Neural cell (in vitro differentiated cells): Measurements from ENCODE around the gene TBC1D5. TPM values are rescaled to one million over a fixed set of nuclear protein-coding genes. Genes with fewer than 3 reads are reported as not detected.

ENCODE experiments used
- H2AFZ ChIP-seq: fragments of 200-600, 300-800 bp; sonication (generic), shearing (Covaris generic); 2 replicates; pipeline ENCODE4 v1.6.0; 2014; ENCODE audit warnings: low read depth, mild to moderate bottlenecking, antibody characterized with exemption, low read length, moderate library complexity
- H3F3A ChIP-seq: fragments of 200-600 bp; shearing (Covaris generic); 2 replicates; pipeline ENCODE4 v1.6.1; 2016; ENCODE audit warnings: mild to moderate bottlenecking, moderate library complexity, mixed read lengths, antibody characterized with exemption, low read length; ENCODE audit not compliant: insufficient read depth, poor library complexity, severe bottlenecking
- H3K27ac ChIP-seq: fragments of 200-600, 300-800 bp; sonication (generic), shearing (Covaris generic); 2 replicates; pipeline ENCODE4 v1.5.1; 2014; ENCODE audit warnings: mild to moderate bottlenecking, low read length, moderate library complexity
- H3K27me3 ChIP-seq: fragments of 300-800, 200-600 bp; sonication (generic), shearing (Covaris generic); 2 replicates; pipeline ENCODE4 v1.6.0; 2014; ENCODE audit warnings: mild to moderate bottlenecking, low read depth, low read length, moderate library complexity; ENCODE audit not compliant: insufficient read depth
- H3K36me3 ChIP-seq: fragments of 300-800, 200-600 bp; sonication (generic), shearing (Covaris generic); 2 replicates; pipeline ENCODE4 v1.5.1; 2014; ENCODE audit warnings: mild to moderate bottlenecking, antibody characterized with exemption, low read length, moderate library complexity; ENCODE audit not compliant: insufficient read depth
- H3K4me2 ChIP-seq: fragments of 300-800, 200-600 bp; sonication (generic), shearing (Covaris generic); 2 replicates; pipeline ENCODE4 v1.6.0; 2014; ENCODE audit warnings: mild to moderate bottlenecking, low read length
- H3K4me3 ChIP-seq: fragments of 300-800, 200-600 bp; sonication (generic), shearing (Covaris generic); 2 replicates; pipeline ENCODE4 v1.5.1; 2014; ENCODE audit warnings: mild to moderate bottlenecking, low read length, moderate library complexity
- H3K79me2 ChIP-seq: fragments of 200-600 bp; shearing (Covaris generic); replicated peaks from 2 replicates; pipeline ENCODE4 v1.6.0; 2014; ENCODE audit warnings: mild to moderate bottlenecking, low read length, moderate library complexity; ENCODE audit not compliant: insufficient read depth
- H3K9ac ChIP-seq: fragments of 300-800, 200-600 bp; sonication (generic), shearing (Covaris generic); 2 replicates; pipeline ENCODE4 v1.6.1; 2016; ENCODE audit warnings: mild to moderate bottlenecking, low read length, mixed read lengths
- H3K9me2 ChIP-seq: fragments of 200-600 bp; shearing (Covaris generic); 2 replicates; pipeline ENCODE4 v1.6.1; 2016; ENCODE audit warnings: mild to moderate bottlenecking, low read length, mixed read lengths; ENCODE audit not compliant: insufficient read depth
- H3K9me3 ChIP-seq: fragments of 200-600, 300-800 bp; sonication (generic), shearing (Covaris generic); 2 replicates; pipeline ENCODE4 v1.6.1; 2016; ENCODE audit warnings: mild to moderate bottlenecking, mixed run types, low read length, moderate library complexity, mixed read lengths
- H4K20me1 ChIP-seq: fragments of 200-600 bp; shearing (Covaris generic); 2 replicates; pipeline ENCODE4 v1.6.1; 2016; ENCODE audit warnings: mild to moderate bottlenecking, mixed run types; ENCODE audit not compliant: insufficient read depth
- CTCF ChIP-seq: fragments of 450-650 bp; IDR thresholded peaks from 2 replicates; pipeline ENCODE4 v1.5.1; 2014; ENCODE audit warnings: antibody characterized with exemption, mild to moderate bottlenecking, moderate library complexity; ENCODE audit not compliant: poor library complexity, severe bottlenecking
- EP300 ChIP-seq: fragments of 450-650 bp; conservative IDR thresholded peaks from 2 replicates; pipeline ENCODE4 v1.6.1; 2014; ENCODE audit warnings: antibody characterized with exemption, mild to moderate bottlenecking, moderate library complexity; ENCODE audit not compliant: poor library complexity, severe bottlenecking
- EZH2 ChIP-seq: fragments of 200-600, 300-800 bp; shearing (Covaris generic), sonication (generic); IDR thresholded peaks from 2 replicates; pipeline ENCODE4 v1.6.1; 2014; ENCODE audit warnings: antibody characterized with exemption, low read length, borderline replicate concordance, mild to moderate bottlenecking; ENCODE audit not compliant: insufficient read depth, poor library complexity, severe bottlenecking
- MXI1 ChIP-seq: fragments of 450-650 bp; conservative IDR thresholded peaks from 2 replicates; pipeline ENCODE4 v1.6.1; 2014; ENCODE audit warnings: antibody characterized with exemption, mild to moderate bottlenecking; ENCODE audit not compliant: poor library complexity, severe bottlenecking
- POLR2AphosphoS5 ChIP-seq: IDR thresholded peaks from 2 replicates; pipeline ENCODE4 v1.6.1; 2012
- RAD21 ChIP-seq: fragments of 450-650 bp; conservative IDR thresholded peaks from 2 replicates; pipeline ENCODE4 v1.6.1; 2014; ENCODE audit warnings: antibody characterized with exemption, mild to moderate bottlenecking, moderate library complexity
- REST ChIP-seq: IDR thresholded peaks from 2 replicates; pipeline ENCODE4 v1.6.1; 2012; ENCODE audit warnings: borderline replicate concordance
- SMC3 ChIP-seq: fragments of 450-650 bp; conservative IDR thresholded peaks from 2 replicates; pipeline ENCODE4 v1.6.1; 2014; ENCODE audit warnings: antibody characterized with exemption, mild to moderate bottlenecking, moderate library complexity; ENCODE audit not compliant: poor library complexity
- TAF1 ChIP-seq: IDR thresholded peaks from 2 replicates; pipeline ENCODE4 v1.6.1; 2012; ENCODE audit warnings: low read depth
- polyA plus RNA-seq: library from polyadenylated mRNA; depleted of rRNA; stranded (reverse); fragments of >200 nt; gene quantifications from 2 replicates; pipeline ENCODE4 v1.2.3, GENCODE V29; 2014

The TBC1D5 gene
- polyA plus RNA-seq, 1 donor from 2014 or later = 28.3 TPM

GRCh38 chr3:17315897-17316296, 426.5 kb downstream of the TBC1D5 start:
- no peaks in the 10 kb centered on the region for H4K20me1 ChIP-seq
- no peaks in the 10 kb centered on the region for H3K79me2 ChIP-seq
- H3K4me2 ChIP-seq = no peak overlapping the region
- no peak overlapping the region for H3K27ac ChIP-seq
- H3K9ac ChIP-seq = no peak overlapping the region
- TF ChIP-seq EP300 (no peak), TAF1 (no peak), MXI1 (no peak), REST (no peak), CTCF (no peak), EZH2 (no peak), POLR2AphosphoS5 (no peak), SMC3 (no peak)
- no peaks in the 10 kb centered on the region for H3F3A ChIP-seq
- H2AFZ ChIP-seq = no peak overlapping the region
- no peaks in the 10 kb centered on the region for H3K9me2 ChIP-seq
- no peak overlapping the region for H3K4me3 ChIP-seq
- no peaks in the 10 kb centered on the region for H3K9me3 ChIP-seq
- H3K36me3 ChIP-seq = no peaks in the 10 kb centered on the region
- no peaks in the 10 kb centered on the region for H3K27me3 ChIP-seq

GRCh38 chr3:17314171-17314570, 428.3 kb downstream of the TBC1D5 start:
- Histone ChIP-seq H3K9ac (no peak overlapping the region), H4K20me1 (no peaks in the 10 kb centered on the region), H3K4me2 (no peak overlapping the region), H3F3A (no peaks in the 10 kb centered on the region), H2AFZ (no peak overlapping the region), H3K27me3 (no peaks in the 10 kb centered on the region), H3K36me3 (no peaks in the 10 kb centered on the region), H3K9me2 (no peaks in the 10 kb centered on the region), H3K79me2 (no peaks in the 10 kb centered on the region), H3K27ac (no peak overlapping the region), H3K4me3 (no peak overlapping the region), H3K9me3 (no peaks in the 10 kb centered on the region)
- TF ChIP-seq RAD21 (no peak), TAF1 (no peak)

DNA sequence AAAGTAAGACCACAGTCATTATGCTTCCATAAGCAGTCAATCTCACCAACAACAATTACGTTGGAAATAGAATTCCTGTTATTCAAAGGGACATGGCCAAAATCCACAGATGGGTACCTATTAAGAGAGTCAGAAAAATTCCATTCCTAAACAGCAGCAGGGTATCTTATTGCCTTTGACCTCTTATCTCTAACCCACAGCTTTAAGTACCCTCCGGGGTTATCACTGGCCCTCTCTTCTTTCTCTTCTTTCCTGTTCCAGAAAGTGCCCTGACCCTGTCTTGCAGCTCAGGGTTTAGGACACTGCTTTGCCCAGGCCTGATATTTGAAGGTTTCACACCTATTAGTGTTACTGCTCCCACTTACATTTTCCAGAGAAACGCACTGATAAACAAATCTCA, 428.7 kb downstream of the TBC1D5 start:
- no peak for TF ChIP-seq MXI1
- no peak for TF ChIP-seq EZH2
- TF ChIP-seq CTCF = no peak
- TF ChIP-seq REST = no peak
- no peak for TF ChIP-seq EP300
- no peak for TF ChIP-seq TAF1
- no peak for TF ChIP-seq POLR2AphosphoS5
- no peak for TF ChIP-seq SMC3
- TF ChIP-seq RAD21 = no peak
- Histone ChIP-seq H3K4me2 (no peak overlapping the region), H3K27me3 (no peaks in the 10 kb centered on the region), H3K9me2 (no peaks in the 10 kb centered on the region), H2AFZ (no peak overlapping the region), H3K9me3 (no peaks in the 10 kb centered on the region), H3K9ac (no peak overlapping the region), H3F3A (no peaks in the 10 kb centered on the region), H4K20me1 (no peaks in the 10 kb centered on the region), H3K4me3 (no peak overlapping the region), H3K79me2 (no peaks in the 10 kb centered on the region), H3K36me3 (no peaks in the 10 kb centered on the region), H3K27ac (no peak overlapping the region)
